Tibial nerve (tissue), 4 donors: ENCODE results near the gene FILIP1.

Source experiments
- EP300 ChIP-seq, 2 donors: sonication (generic); formaldehyde crosslinking; IDR thresholded peaks; one replicate each; pipeline ENCODE4 v1.6.1; 2017; ENCODE audit warnings: antibody characterized with exemption in 2 of 2, mild to moderate bottlenecking in 1 of 2
- POLR2A ChIP-seq, 2 donors: fragments of 450-650 bp; IDR thresholded peaks; one replicate each; pipeline ENCODE4 v1.6.1; 2017; ENCODE audit warnings: antibody characterized with exemption in 2 of 2, mild to moderate bottlenecking in 2 of 2, moderate library complexity in 2 of 2
- TF ChIP-seq, protein P1 (sequence below), 5 experiments: fragments of 200-600 bp in 3 of 5; fragments of 450-650 bp in 2 of 5; sonication (generic) in 3 of 5; IDR thresholded peaks; one replicate each; pipeline ENCODE4 v1.5.1; 2016 to 2019; ENCODE audit warnings: antibody characterized with exemption in 5 of 5, mild to moderate bottlenecking in 3 of 5, moderate library complexity in 2 of 5

DNA sequence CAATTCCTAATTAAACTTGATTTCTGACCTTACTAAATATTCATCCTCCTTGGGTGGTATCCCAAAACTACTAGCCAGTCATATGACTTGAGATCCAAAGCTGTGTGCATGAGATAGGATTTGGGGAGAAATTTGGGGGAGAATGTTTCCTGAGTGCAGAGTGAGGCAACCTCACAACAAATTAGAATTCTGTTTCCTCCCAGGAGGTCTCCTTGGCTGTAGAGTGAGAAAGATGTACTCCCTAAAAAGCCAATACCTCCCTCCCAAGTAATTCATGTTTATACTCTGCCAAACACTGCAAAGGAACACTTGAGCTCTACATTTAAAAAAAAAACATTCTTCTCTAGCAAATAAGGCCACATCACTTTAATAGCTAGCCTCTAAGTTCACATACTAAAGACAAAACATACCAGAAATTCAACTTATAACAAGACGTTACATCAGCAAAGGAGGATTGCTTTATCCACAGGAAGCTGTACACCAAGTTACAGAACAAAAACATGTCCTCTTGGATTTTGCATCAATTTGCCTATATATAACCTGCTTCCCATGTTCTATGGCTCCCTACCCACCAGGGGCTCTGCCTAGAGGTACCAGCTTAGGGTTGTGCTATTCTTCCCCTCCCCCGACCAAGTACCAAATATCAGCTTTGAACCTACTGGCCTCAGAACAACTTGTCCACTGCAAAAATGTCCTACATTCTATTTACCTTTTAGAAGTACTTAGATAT lies 193.6 kb downstream of the FILIP1 start:
- TF ChIP-seq, protein P1, sequence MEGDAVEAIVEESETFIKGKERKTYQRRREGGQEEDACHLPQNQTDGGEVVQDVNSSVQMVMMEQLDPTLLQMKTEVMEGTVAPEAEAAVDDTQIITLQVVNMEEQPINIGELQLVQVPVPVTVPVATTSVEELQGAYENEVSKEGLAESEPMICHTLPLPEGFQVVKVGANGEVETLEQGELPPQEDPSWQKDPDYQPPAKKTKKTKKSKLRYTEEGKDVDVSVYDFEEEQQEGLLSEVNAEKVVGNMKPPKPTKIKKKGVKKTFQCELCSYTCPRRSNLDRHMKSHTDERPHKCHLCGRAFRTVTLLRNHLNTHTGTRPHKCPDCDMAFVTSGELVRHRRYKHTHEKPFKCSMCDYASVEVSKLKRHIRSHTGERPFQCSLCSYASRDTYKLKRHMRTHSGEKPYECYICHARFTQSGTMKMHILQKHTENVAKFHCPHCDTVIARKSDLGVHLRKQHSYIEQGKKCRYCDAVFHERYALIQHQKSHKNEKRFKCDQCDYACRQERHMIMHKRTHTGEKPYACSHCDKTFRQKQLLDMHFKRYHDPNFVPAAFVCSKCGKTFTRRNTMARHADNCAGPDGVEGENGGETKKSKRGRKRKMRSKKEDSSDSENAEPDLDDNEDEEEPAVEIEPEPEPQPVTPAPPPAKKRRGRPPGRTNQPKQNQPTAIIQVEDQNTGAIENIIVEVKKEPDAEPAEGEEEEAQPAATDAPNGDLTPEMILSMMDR (IDR thresholded peaks at IDR 0.05): no peak
- TF ChIP-seq POLR2A (IDR thresholded peaks at IDR 0.05) (no peak), EP300 (IDR thresholded peaks at IDR 0.05) (no peak)
